Lower leg skin (tissue), 3 donors: ENCODE results near the gene RHOB.

Experiments used
- CTCF ChIP-seq, 3 donors: fragments of 450-650 bp; IDR thresholded peaks; one replicate each; pipeline ENCODE4 v1.5.1; 2016; ENCODE audit warnings: antibody characterized with exemption in 3 of 3, mild to moderate bottlenecking in 3 of 3, moderate library complexity in 2 of 3
- POLR2A ChIP-seq, 2 donors: fragments of 450-650 bp; IDR thresholded peaks; one replicate each; pipeline ENCODE4 v1.6.1; 2016 to 2017; ENCODE audit warnings: antibody characterized with exemption in 2 of 2, mild to moderate bottlenecking in 1 of 2, moderate library complexity in 1 of 2

GRCh38 chr2:20468549-20469500 lies 22.0 kb downstream of the RHOB start:
- TF ChIP-seq CTCF (IDR thresholded peaks at IDR 0.05) (no peak), POLR2A (IDR thresholded peaks at IDR 0.05) (no peak)
